Activated T-cell treated with anti-CD3 and anti-CD28 coated beads, Interleukin-2, amount 50 U/mL, for 72 hours (primary cell): ENCODE results near the gene OR4F15. TPM values are rescaled to one million over a fixed set of nuclear protein-coding genes. Genes with fewer than 3 reads are reported as not detected.
"Not testable (repeated sequence)": the region's sequence is repeated elsewhere in the genome, so short reads cannot be mapped to it uniquely, and the experiment has no call there.

Experiments
- ATAC-seq, 2 donors: fragments of 150-1000 bp; cut with Tn5 transposase; replicated peaks in 1 of 2; 2 replicates each; pipeline ENCODE4 v1.10.0; 2021; ENCODE audit warnings: moderate library complexity in 2 of 2, mild to moderate bottlenecking in 1 of 2
- DNase-seq, 2 donors: peaks; one replicate each; pipeline ENCODE4 v3.0.0; 2021 to 2022; ENCODE audit warnings: mixed read lengths in 1 of 2
- H3K27ac Mint-ChIP-seq: one replicate; pipeline ENCODE4 v1.8.0; 2022; ENCODE audit warnings: mild to moderate bottlenecking, moderate library complexity, mixed read lengths
- H3K27me3 Mint-ChIP-seq: one replicate; pipeline ENCODE4 v1.8.0; 2022; ENCODE audit warnings: low read depth, mixed read lengths
- H3K36me3 Mint-ChIP-seq, 2 donors: one replicate each; pipeline ENCODE4 v1.8.0; 2022; ENCODE audit warnings: mixed read lengths in 2 of 2, mild to moderate bottlenecking in 1 of 2; ENCODE audit not compliant: insufficient read depth in 2 of 2
- H3K4me1 Mint-ChIP-seq: one replicate; pipeline ENCODE4 v1.8.0; 2022; ENCODE audit warnings: low read depth, mixed read lengths
- H3K4me3 Mint-ChIP-seq, 2 donors: one replicate each; pipeline ENCODE4 v1.8.0; 2022; ENCODE audit warnings: mild to moderate bottlenecking in 2 of 2, mixed read lengths in 2 of 2, moderate library complexity in 2 of 2
- H3K9me3 Mint-ChIP-seq, 2 donors: one replicate each; pipeline ENCODE4 v1.8.0; 2022; ENCODE audit warnings: mixed read lengths in 2 of 2
- total RNA-seq, 2 donors: library from RNA; stranded (reverse); gene quantifications; one replicate each; pipeline ENCODE4 v1.2.3, GENCODE V29; 2022

OR4F15 gene
- total RNA-seq, result not detected

- no peaks in the 10 kb centered on the region for H3K36me3 Mint-ChIP-seq
- no peak within 1 kb of the TSS for H3K4me3 Mint-ChIP-seq
- DNase-seq (no peak), ATAC-seq (no peak)
- peaks cover 5% of the 10 kb centered on the region for H3K27me3 Mint-ChIP-seq
- H3K4me1 Mint-ChIP-seq, result no peaks in the 10 kb centered on the region
- H3K27ac Mint-ChIP-seq, result no peak within 1 kb of the TSS
- no peaks in the 10 kb centered on the region for H3K9me3 Mint-ChIP-seq
Measured at GRCh38 chr15:101811902-101812301, at the start of gene OR4F15. Gene OR4F15, plus strand, starts transcription at chr15:101812202. Its CDS starts 5,985 bp downstream, at chr15:101818187.

GRCh38 chr15:101764669-101765339 lies 47.2 kb upstream of the OR4F15 start:
- H3K27ac Mint-ChIP-seq, ATAC-seq, H3K36me3 Mint-ChIP-seq, H3K9me3 Mint-ChIP-seq, H3K4me3 Mint-ChIP-seq, DNase-seq, H3K27me3 Mint-ChIP-seq, H3K4me1 Mint-ChIP-seq: not testable (repeated sequence)

- not testable (repeated sequence) for H3K4me1 Mint-ChIP-seq, H3K36me3 Mint-ChIP-seq, H3K27ac Mint-ChIP-seq, H3K4me3 Mint-ChIP-seq, H3K27me3 Mint-ChIP-seq, DNase-seq, ATAC-seq, H3K9me3 Mint-ChIP-seq
Measured at GRCh38 chr15:101765340-101765671, 46.7 kb upstream of the OR4F15 start.

GRCh38 chr15:101765772-101766456 lies 46.1 kb upstream of the OR4F15 start:
- Mint-ChIP-seq H3K36me3 (peaks cover 0 to 5% of the 10 kb centered on the region in 2 donors), H3K4me3 (no peak overlapping the region), H3K9me3 (no peaks in the 10 kb centered on the region), H3K4me1 (no peaks in the 10 kb centered on the region), H3K27me3 (no peaks in the 10 kb centered on the region), H3K27ac (no peak overlapping the region)
- DNase-seq, result no peak
- no peak for ATAC-seq

- H3K27me3 Mint-ChIP-seq, H3K4me3 Mint-ChIP-seq, H3K9me3 Mint-ChIP-seq, H3K4me1 Mint-ChIP-seq, ATAC-seq, DNase-seq, H3K36me3 Mint-ChIP-seq, H3K27ac Mint-ChIP-seq: not testable (repeated sequence)
Measured at GRCh38 chr15:101767083-101767640, 44.8 kb upstream of the OR4F15 start.

GRCh38 chr15:101772921-101773320 lies 39.1 kb upstream of the OR4F15 start:
- Mint-ChIP-seq H3K36me3 (no peaks in the 10 kb centered on the region), H3K4me1 (no peaks in the 10 kb centered on the region), H3K27ac (no peak overlapping the region), H3K4me3 (no peak overlapping the region), H3K27me3 (no peaks in the 10 kb centered on the region), H3K9me3 (no peaks in the 10 kb centered on the region)
- DNase-seq, result no peak
- ATAC-seq, result no peak

GRCh38 chr15:101773496-101774100 lies 38.4 kb upstream of the OR4F15 start:
- Mint-ChIP-seq H3K4me3 (no peak overlapping the region), H3K4me1 (no peaks in the 10 kb centered on the region), H3K27ac (no peak overlapping the region), H3K9me3 (no peaks in the 10 kb centered on the region), H3K27me3 (no peaks in the 10 kb centered on the region), H3K36me3 (no peaks in the 10 kb centered on the region)
- ATAC-seq (no peak), DNase-seq (no peak)

GRCh38 chr15:101775136-101775535 lies 36.9 kb upstream of the OR4F15 start:
- H3K4me3 Mint-ChIP-seq, result no peak overlapping the region
- ATAC-seq, result no peak
- no peak for DNase-seq
- H3K4me1 Mint-ChIP-seq, result no peaks in the 10 kb centered on the region
- no peak overlapping the region for H3K27ac Mint-ChIP-seq
- H3K36me3 Mint-ChIP-seq, result no peaks in the 10 kb centered on the region
- no peaks in the 10 kb centered on the region for H3K9me3 Mint-ChIP-seq
- H3K27me3 Mint-ChIP-seq, result peaks cover 5% of the 10 kb centered on the region

- DNase-seq, H3K4me3 Mint-ChIP-seq, ATAC-seq, H3K9me3 Mint-ChIP-seq, H3K27me3 Mint-ChIP-seq, H3K27ac Mint-ChIP-seq, H3K4me1 Mint-ChIP-seq, H3K36me3 Mint-ChIP-seq: not testable (repeated sequence)
Measured at GRCh38 chr15:101778576-101778975, 33.4 kb upstream of the OR4F15 start.

- DNase-seq, H3K36me3 Mint-ChIP-seq, H3K9me3 Mint-ChIP-seq, H3K4me3 Mint-ChIP-seq, H3K27ac Mint-ChIP-seq, H3K4me1 Mint-ChIP-seq, ATAC-seq: not testable (repeated sequence)
- H3K27me3 Mint-ChIP-seq, result peaks cover 19% of the 10 kb centered on the region
Measured at GRCh38 chr15:101780225-101780624, 31.8 kb upstream of the OR4F15 start.

GRCh38 chr15:101781928-101782327 lies 30.1 kb upstream of the OR4F15 start:
- H3K36me3 Mint-ChIP-seq, result no peaks in the 10 kb centered on the region
- ATAC-seq (no peak), DNase-seq (no peak)
- no peaks in the 10 kb centered on the region for H3K4me1 Mint-ChIP-seq
- no peak overlapping the region for H3K4me3 Mint-ChIP-seq
- H3K9me3 Mint-ChIP-seq, result no peaks in the 10 kb centered on the region
- peaks cover 19% of the 10 kb centered on the region for H3K27me3 Mint-ChIP-seq
- no peak overlapping the region for H3K27ac Mint-ChIP-seq

GRCh38 chr15:101784644-101785043 lies 27.4 kb upstream of the OR4F15 start:
- Mint-ChIP-seq H3K4me3 (no peak overlapping the region), H3K9me3 (no peaks in the 10 kb centered on the region), H3K27me3 (peaks cover 14% of the 10 kb centered on the region), H3K4me1 (no peaks in the 10 kb centered on the region), H3K36me3 (no peaks in the 10 kb centered on the region), H3K27ac (no peak overlapping the region)
- ATAC-seq (no peak), DNase-seq (no peak)

- H3K27ac Mint-ChIP-seq, H3K36me3 Mint-ChIP-seq, H3K4me1 Mint-ChIP-seq, H3K4me3 Mint-ChIP-seq, H3K9me3 Mint-ChIP-seq, ATAC-seq, DNase-seq: not testable (repeated sequence)
- peaks cover 14% of the 10 kb centered on the region for H3K27me3 Mint-ChIP-seq
Measured at GRCh38 chr15:101786422-101786821, 25.6 kb upstream of the OR4F15 start.
